Epithelial cell of prostate (primary cell): ENCODE data around the gene CRB3.

ENCODE experiments used
- DNase-seq: peaks from one replicate; pipeline ENCODE4 v3.0.0-alpha.2; 2011; ENCODE audit warnings: low read depth, low spot score
- H3K27ac ChIP-seq: fragments of 450-650 bp; 2 replicates; pipeline ENCODE4 v1.5.1; 2017; ENCODE audit warnings: mild to moderate bottlenecking

CRB3 gene

GRCh38 chr19:6516018-6516658, 52.1 kb downstream of the CRB3 start:
- peak; percentile 58 for DNase-seq
- peak overlapping the region; percentile 30 for H3K27ac ChIP-seq
